Measurements from ENCODE around the gene MYO5A. TPM values are rescaled to one million over a fixed set of nuclear protein-coding genes. Genes with fewer than 3 reads are reported as not detected.
"Not testable (repeated sequence)": the region's sequence is repeated elsewhere in the genome, so short reads cannot be mapped to it uniquely, and the experiment has no call there.

MYO5A gene
- total RNA-seq, 4 donors from 2014 or later, result 8.9 to 65.2 (median 12.7) TPM

- Histone ChIP-seq H3K4me1 (no peaks in the 10 kb centered on the region), H3K4me3 (no peak overlapping the region), H3K27me3 (no peaks in the 10 kb centered on the region), H3K27ac (no peak overlapping the region), H3K36me3 (no peaks in the 10 kb centered on the region), H3K9me3 (no peaks in the 10 kb centered on the region)
- no peak for DNase-seq
- no peak for TF ChIP-seq POLR2A (IDR thresholded peaks at IDR 0.05)
Observed at GRCh38 chr15:52419494-52419893, 109.2 kb downstream of the MYO5A start.

- no peaks in the 10 kb centered on the region for H3K4me1 ChIP-seq
Observed at GRCh38 chr15:52417957-52418356, 110.7 kb downstream of the MYO5A start.

GRCh38 chr15:52417521-52417920 lies 111.2 kb downstream of the MYO5A start:
- H3K4me1 ChIP-seq, result no peaks in the 10 kb centered on the region
- H3K27ac ChIP-seq, result no peak overlapping the region
- H3K9me3 ChIP-seq, result no peaks in the 10 kb centered on the region
- no peaks in the 10 kb centered on the region for H3K27me3 ChIP-seq
- TF ChIP-seq CTCF (IDR thresholded peaks at IDR 0.05), result no peak
- no peak for TF ChIP-seq POLR2A (IDR thresholded peaks at IDR 0.05)
- no peak for DNase-seq
- no peak overlapping the region for H3K4me3 ChIP-seq
- H3K36me3 ChIP-seq, result no peaks in the 10 kb centered on the region

More at GRCh38 chr15:52417957-52418356, 110.7 kb downstream of the MYO5A start:
- no peaks in the 10 kb centered on the region for H3K27me3 ChIP-seq
- TF ChIP-seq CTCF (IDR thresholded peaks at IDR 0.05) (no peak), POLR2A (IDR thresholded peaks at IDR 0.05) (no peak)
- no peak for DNase-seq
- no peaks in the 10 kb centered on the region for H3K9me3 ChIP-seq
- H3K27ac ChIP-seq, result no peak overlapping the region
- H3K4me3 ChIP-seq, result no peak overlapping the region
- H3K36me3 ChIP-seq, result no peaks in the 10 kb centered on the region

- not testable (repeated sequence) for H3K27ac ChIP-seq, H3K27me3 ChIP-seq, H3K36me3 ChIP-seq, H3K9me3 ChIP-seq, H3K4me3 ChIP-seq, H3K4me1 ChIP-seq, DNase-seq
Observed at GRCh38 chr15:52416566-52416965, 112.1 kb downstream of the MYO5A start.

- no peak overlapping the region for H3K4me3 ChIP-seq
- H3K27ac ChIP-seq, result no peak overlapping the region
Observed at GRCh38 chr15:52415628-52416027, 113.1 kb downstream of the MYO5A start.

GRCh38 chr15:52414936-52415335 lies 113.7 kb downstream of the MYO5A start:
- H3K27me3 ChIP-seq, result no peaks in the 10 kb centered on the region
- H3K27ac ChIP-seq, result no peak overlapping the region
- no peaks in the 10 kb centered on the region for H3K4me1 ChIP-seq
- H3K4me3 ChIP-seq, result no peak overlapping the region
- no peak for DNase-seq
- no peak for TF ChIP-seq CTCF (IDR thresholded peaks at IDR 0.05)
- no peak for TF ChIP-seq POLR2A (IDR thresholded peaks at IDR 0.05)
- no peaks in the 10 kb centered on the region for H3K9me3 ChIP-seq
- no peaks in the 10 kb centered on the region for H3K36me3 ChIP-seq

More at GRCh38 chr15:52415628-52416027, 113.1 kb downstream of the MYO5A start:
- Histone ChIP-seq H3K9me3 (no peaks in the 10 kb centered on the region), H3K4me1 (no peaks in the 10 kb centered on the region), H3K36me3 (no peaks in the 10 kb centered on the region), H3K27me3 (no peaks in the 10 kb centered on the region)
- no peak for DNase-seq
- TF ChIP-seq CTCF (IDR thresholded peaks at IDR 0.05) (no peak), POLR2A (IDR thresholded peaks at IDR 0.05) (no peak)

GRCh38 chr15:52408823-52409222 lies 119.9 kb downstream of the MYO5A start:
- no peak for DNase-seq
- no peaks in the 10 kb centered on the region for H3K27me3 ChIP-seq
- H3K4me3 ChIP-seq, result no peak overlapping the region
- H3K36me3 ChIP-seq, result no peaks in the 10 kb centered on the region
- TF ChIP-seq CTCF (IDR thresholded peaks at IDR 0.05), result no peak
- TF ChIP-seq POLR2A (IDR thresholded peaks at IDR 0.05), result no peak
- H3K4me1 ChIP-seq, result no peaks in the 10 kb centered on the region
- H3K9me3 ChIP-seq, result no peaks in the 10 kb centered on the region
- no peak overlapping the region for H3K27ac ChIP-seq

Measured in Peyer's patch (tissue), 4 donors.